T-helper 2 cell treated with Interferon-gamma antibody and Interleukin-4, amounts not matched to agents 5 μg/mL and 100 μg/mL, for 36 hours (primary cell): ENCODE measurements around the gene ALX3.
"Not testable (repeated sequence)": the region's sequence is repeated elsewhere in the genome, so short reads cannot be mapped to it uniquely, and the experiment has no call there.

ENCODE experiments used
- DNase-seq: peaks from one replicate; pipeline ENCODE4 v3.0.0; 2021; ENCODE audit warnings: low spot score
- H3K27ac Mint-ChIP-seq: one replicate; pipeline ENCODE4 v1.8.0; 2021; ENCODE audit warnings: mild to moderate bottlenecking, mixed read lengths
- H3K27me3 Mint-ChIP-seq: one replicate; pipeline ENCODE4 v1.8.0; 2021; ENCODE audit warnings: low read depth, mixed read lengths
- H3K36me3 Mint-ChIP-seq: one replicate; pipeline ENCODE4 v1.8.0; 2021; ENCODE audit warnings: low read depth, mixed read lengths
- H3K4me1 Mint-ChIP-seq: one replicate; pipeline ENCODE4 v1.8.0; 2021; ENCODE audit warnings: low read depth, mixed read lengths
- H3K4me3 Mint-ChIP-seq: one replicate; pipeline ENCODE4 v1.8.0; 2022; ENCODE audit warnings: mild to moderate bottlenecking, moderate library complexity, mixed read lengths
- H3K9me3 Mint-ChIP-seq: one replicate; pipeline ENCODE4 v1.8.0; 2021; ENCODE audit warnings: mixed read lengths

Gene ALX3

DNA sequence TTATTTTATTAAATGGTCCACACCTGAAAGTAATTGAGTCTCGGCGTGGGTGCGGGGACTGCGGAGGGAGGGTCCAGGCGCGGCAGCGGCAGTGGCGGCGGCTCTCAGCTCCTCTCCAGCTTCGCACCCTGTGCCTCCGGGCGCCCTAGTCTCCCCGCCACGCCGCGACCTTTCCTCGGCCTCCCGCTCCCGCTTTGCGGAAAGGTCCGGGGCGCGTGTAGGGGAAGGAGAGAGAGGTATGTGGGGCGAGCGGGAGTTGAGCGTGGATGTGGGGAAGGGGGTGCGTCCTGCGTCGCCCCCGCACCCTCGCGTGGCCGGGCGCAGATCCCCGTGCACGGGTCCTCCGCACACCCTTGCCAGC, 13.4 kb upstream of the ALX3 start:
- no peak overlapping the region for H3K27ac Mint-ChIP-seq
- H3K4me3 Mint-ChIP-seq: peak overlapping the region; percentile 82
- no peak for DNase-seq
- peaks cover 13% of the 10 kb centered on the region for H3K4me1 Mint-ChIP-seq
- no peaks in the 10 kb centered on the region for H3K36me3 Mint-ChIP-seq
- H3K27me3 Mint-ChIP-seq: peaks cover 59% of the 10 kb centered on the region
- H3K9me3 Mint-ChIP-seq: no peaks in the 10 kb centered on the region

GRCh38 chr1:110083061-110083865, 12.8 kb upstream of the ALX3 start:
- H3K27me3 Mint-ChIP-seq: peaks cover 62% of the 10 kb centered on the region

DNA sequence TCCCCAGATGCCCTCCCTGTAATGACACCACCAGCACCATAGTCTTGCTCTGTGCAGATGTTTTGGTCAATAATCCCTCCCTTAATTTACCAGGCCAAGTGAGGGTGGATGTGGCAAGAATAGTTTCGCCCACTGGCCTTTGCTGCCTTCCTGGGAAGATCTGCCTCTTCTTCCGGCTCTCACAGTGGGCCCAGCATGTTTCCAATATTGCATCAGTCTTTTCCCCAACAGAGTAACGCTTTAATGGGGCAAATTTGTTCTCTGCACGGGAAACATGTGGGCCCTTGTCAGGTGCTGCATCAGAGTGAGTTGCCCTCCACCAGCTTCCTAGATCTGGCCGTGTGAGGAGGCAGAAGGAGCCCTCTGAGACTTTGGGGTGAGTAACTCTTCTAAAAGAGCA, 12.0 kb upstream of the ALX3 start:
- H3K27me3 Mint-ChIP-seq: peaks cover 59% of the 10 kb centered on the region
- H3K27ac Mint-ChIP-seq: no peak overlapping the region
- H3K4me1 Mint-ChIP-seq: peaks cover 11% of the 10 kb centered on the region
- H3K36me3 Mint-ChIP-seq: no peaks in the 10 kb centered on the region
- DNase-seq: no peak
- no peak overlapping the region for H3K4me3 Mint-ChIP-seq
- H3K9me3 Mint-ChIP-seq: no peaks in the 10 kb centered on the region

More at GRCh38 chr1:110083061-110083865, 12.8 kb upstream of the ALX3 start:
- H3K9me3 Mint-ChIP-seq: no peaks in the 10 kb centered on the region
- no peaks in the 10 kb centered on the region for H3K36me3 Mint-ChIP-seq
- peak overlapping the region; percentile 37 for H3K27ac Mint-ChIP-seq
- peak overlapping the region; percentile 82 for H3K4me3 Mint-ChIP-seq
- peaks cover 13% of the 10 kb centered on the region for H3K4me1 Mint-ChIP-seq
- no peak for DNase-seq

- Mint-ChIP-seq H3K27me3 (peaks cover 52% of the 10 kb centered on the region), H3K27ac (no peak overlapping the region), H3K9me3 (no peaks in the 10 kb centered on the region), H3K4me3 (no peak overlapping the region), H3K4me1 (peaks cover 11% of the 10 kb centered on the region), H3K36me3 (no peaks in the 10 kb centered on the region)
- no peak for DNase-seq
Observed at GRCh38 chr1:110081061-110081460, 10.6 kb upstream of the ALX3 start.

DNA sequence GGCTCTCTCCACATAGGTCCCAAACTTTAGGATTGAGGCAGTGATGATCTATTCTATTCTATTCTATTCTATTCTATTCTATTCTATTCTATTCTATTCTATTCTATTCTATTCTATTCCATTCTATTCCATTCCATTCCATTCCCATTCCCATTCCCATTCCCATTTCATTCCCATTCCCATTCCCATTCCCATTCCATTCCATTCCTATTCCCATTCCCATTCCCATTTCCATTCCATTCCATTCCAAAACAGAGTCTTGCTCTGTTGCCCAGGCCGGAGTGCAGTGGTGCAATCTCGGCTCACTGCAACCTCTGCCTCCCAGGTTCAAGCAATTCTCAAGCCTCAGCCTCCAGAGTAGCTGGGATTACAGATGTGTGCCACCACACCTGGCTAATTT, 9.5 kb upstream of the ALX3 start:
- Mint-ChIP-seq H3K27me3 (peaks cover 49% of the 10 kb centered on the region), H3K4me1 (peaks cover 11% of the 10 kb centered on the region)
- not testable (repeated sequence) for H3K4me3 Mint-ChIP-seq, DNase-seq, H3K27ac Mint-ChIP-seq, H3K9me3 Mint-ChIP-seq, H3K36me3 Mint-ChIP-seq

- Mint-ChIP-seq H3K4me1 (no peaks in the 10 kb centered on the region), H3K9me3 (no peaks in the 10 kb centered on the region), H3K27me3 (peaks cover 51% of the 10 kb centered on the region), H3K36me3 (no peaks in the 10 kb centered on the region), H3K27ac (no peak overlapping the region), H3K4me3 (no peak overlapping the region)
- no peak for DNase-seq
Observed at GRCh38 chr1:110076789-110077500, 6.5 kb upstream of the ALX3 start.

GRCh38 chr1:110074166-110074565, 3.7 kb upstream of the ALX3 start:
- H3K4me3 Mint-ChIP-seq: no peak overlapping the region
- no peaks in the 10 kb centered on the region for H3K36me3 Mint-ChIP-seq
- no peaks in the 10 kb centered on the region for H3K9me3 Mint-ChIP-seq
- H3K27me3 Mint-ChIP-seq: peaks cover 70% of the 10 kb centered on the region
- H3K4me1 Mint-ChIP-seq: no peaks in the 10 kb centered on the region
- H3K27ac Mint-ChIP-seq: no peak overlapping the region
- no peak for DNase-seq

DNA sequence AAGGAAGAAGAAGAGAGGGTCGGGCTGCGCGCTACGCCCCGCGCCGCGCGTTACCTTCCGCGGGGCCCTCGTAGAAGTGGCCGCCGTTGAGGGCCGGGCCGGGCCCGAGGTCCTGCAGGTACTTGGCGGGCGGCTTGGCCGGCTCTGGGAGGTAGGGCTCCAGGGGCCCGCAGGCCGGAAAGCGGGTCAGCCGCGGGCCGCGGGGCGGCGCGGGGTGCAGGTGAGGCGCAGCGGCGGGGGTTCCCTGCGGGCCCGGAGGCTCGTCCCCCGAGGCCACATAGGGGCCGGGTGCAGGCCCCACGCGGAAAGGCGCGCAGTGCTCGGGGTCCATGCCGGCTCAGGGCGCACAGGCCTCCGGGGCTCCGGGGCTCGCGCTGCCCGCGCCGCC, 196 bp downstream of the ALX3 start:
- DNase-seq: no peak
- H3K27me3 Mint-ChIP-seq: peaks cover 82% of the 10 kb centered on the region
- H3K9me3 Mint-ChIP-seq: no peaks in the 10 kb centered on the region
- no peaks in the 10 kb centered on the region for H3K36me3 Mint-ChIP-seq
- no peak overlapping the region for H3K27ac Mint-ChIP-seq
- peaks cover 7% of the 10 kb centered on the region for H3K4me1 Mint-ChIP-seq
- no peak overlapping the region for H3K4me3 Mint-ChIP-seq

DNA sequence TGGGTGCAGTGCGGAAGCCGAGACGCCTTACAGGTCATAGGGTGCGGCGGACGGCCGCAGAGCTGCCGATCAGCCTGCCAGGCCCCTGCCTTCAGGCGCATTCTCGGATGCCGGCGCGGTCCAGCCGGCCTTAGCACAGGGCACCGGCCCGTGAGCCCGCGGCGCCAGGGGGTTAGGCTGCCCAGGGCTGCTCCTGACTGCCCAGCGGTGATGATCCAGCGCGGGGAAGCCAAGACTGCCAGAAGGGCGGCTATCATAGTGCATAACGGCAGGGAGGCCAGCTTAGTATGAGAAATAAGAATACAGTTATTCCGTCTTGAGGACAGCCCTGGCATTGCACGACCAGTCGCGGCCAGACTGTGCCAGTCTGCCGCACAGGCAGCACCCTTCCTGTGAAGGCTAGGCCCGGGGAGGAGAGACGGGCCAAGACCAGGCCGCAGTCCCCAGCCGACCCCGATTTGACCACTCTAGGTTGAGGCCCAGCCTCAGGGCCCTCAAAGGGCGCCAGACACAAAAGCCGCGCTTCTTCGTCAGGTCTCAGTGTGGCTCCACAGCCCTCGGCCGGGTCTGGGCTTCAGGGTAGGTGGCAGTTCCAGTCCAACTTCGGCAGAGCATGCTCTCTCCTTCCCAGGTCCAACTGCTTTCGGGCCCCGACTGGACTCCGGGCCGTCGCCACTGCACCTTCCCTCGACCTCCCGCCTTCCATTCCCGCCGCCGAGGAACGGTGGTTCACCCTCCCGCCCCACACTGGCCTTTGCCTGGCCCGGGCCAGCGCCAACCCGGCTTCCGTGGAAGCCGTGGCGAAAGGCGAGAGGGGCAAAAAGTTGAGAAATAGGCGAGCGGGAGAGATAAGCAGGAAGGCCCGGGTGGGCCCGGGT, 829 bp downstream of the ALX3 start:
- peaks cover 78% of the 10 kb centered on the region for H3K27me3 Mint-ChIP-seq
- no peak overlapping the region for H3K4me3 Mint-ChIP-seq
- no peak overlapping the region for H3K27ac Mint-ChIP-seq
- H3K9me3 Mint-ChIP-seq: no peaks in the 10 kb centered on the region
- H3K4me1 Mint-ChIP-seq: peaks cover 7% of the 10 kb centered on the region
- no peak for DNase-seq
- H3K36me3 Mint-ChIP-seq: no peaks in the 10 kb centered on the region

DNA sequence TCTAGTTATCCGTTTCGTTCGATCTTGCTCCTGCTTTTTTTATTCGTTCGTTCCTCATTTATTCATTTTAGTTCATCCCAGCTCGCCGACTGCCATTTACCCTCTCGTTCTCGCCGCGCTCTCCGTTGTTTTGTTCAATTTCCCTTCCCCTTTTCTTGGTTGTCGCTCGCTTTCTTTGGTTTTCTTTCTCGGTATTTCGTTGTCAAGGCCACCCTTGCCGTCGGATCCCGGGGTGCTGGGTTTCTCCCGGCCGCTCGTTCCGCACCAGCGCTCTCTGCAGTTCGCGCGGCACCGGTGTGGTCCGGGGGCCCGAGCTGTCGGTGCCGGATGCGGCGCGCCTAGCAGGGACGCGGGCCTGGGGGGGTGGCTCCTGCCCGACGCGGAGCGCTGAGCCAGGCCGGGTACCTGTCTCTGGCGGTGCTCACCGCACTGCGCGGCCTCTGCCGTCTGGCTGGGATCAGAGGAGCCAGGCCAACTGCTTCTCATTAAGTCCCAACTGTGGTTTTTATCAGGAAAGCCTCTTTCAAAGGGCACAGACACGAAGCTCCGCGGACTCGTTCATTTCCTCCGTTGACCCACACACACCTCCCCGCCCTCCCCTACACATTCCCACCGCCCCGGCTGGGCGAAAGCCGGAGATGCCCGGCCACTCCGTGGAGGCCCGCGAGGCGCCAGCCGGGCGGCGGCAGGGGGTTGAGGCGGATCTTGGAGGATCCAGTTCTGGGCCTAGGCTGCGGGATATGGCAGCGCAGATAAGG, 1.6 kb downstream of the ALX3 start:
- no peaks in the 10 kb centered on the region for H3K9me3 Mint-ChIP-seq
- H3K27ac Mint-ChIP-seq: peak overlapping the region; percentile 70

GRCh38 chr1:110067893-110068645, 2.4 kb downstream of the ALX3 start:
- H3K27ac Mint-ChIP-seq: peak overlapping the region; percentile 70
- no peak for DNase-seq
- H3K4me3 Mint-ChIP-seq: peak overlapping the region; percentile 40
- H3K9me3 Mint-ChIP-seq: no peaks in the 10 kb centered on the region
- peaks cover 63% of the 10 kb centered on the region for H3K27me3 Mint-ChIP-seq
- no peaks in the 10 kb centered on the region for H3K36me3 Mint-ChIP-seq
- peaks cover 7% of the 10 kb centered on the region for H3K4me1 Mint-ChIP-seq

More for the DNA sequence above, 1.6 kb downstream of the ALX3 start:
- Mint-ChIP-seq H3K4me3 (peak overlapping the region; percentile 40), H3K27me3 (peaks cover 70% of the 10 kb centered on the region), H3K4me1 (peaks cover 7% of the 10 kb centered on the region), H3K36me3 (no peaks in the 10 kb centered on the region)
- DNase-seq: no peak

DNA sequence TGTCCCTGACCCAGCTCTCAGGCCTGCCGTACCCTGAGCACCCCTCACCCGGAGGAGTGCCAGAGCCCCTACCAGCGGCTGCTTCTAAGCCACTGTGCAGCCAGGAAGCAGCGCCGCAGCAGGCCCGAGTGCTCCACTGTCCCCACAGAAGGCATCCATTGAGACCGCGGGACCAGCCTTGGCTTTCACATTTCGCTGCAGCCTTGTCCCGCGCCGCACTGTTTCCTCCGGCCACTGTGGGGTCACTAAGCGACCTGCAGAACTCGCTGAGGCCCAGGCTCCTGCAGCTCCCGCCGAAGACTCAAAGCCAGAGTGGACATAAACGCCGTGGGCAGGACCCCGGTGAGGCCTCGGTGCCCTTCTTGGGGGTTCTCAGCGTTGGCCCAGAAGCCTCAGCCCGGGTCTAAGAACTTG, 3.0 kb downstream of the ALX3 start:
- H3K9me3 Mint-ChIP-seq: no peaks in the 10 kb centered on the region
- peaks cover 7% of the 10 kb centered on the region for H3K4me1 Mint-ChIP-seq
- DNase-seq: no peak
- no peak overlapping the region for H3K27ac Mint-ChIP-seq
- H3K36me3 Mint-ChIP-seq: no peaks in the 10 kb centered on the region
- peaks cover 58% of the 10 kb centered on the region for H3K27me3 Mint-ChIP-seq
- no peak overlapping the region for H3K4me3 Mint-ChIP-seq

GRCh38 chr1:110065841-110066240, 4.6 kb downstream of the ALX3 start:
- Mint-ChIP-seq H3K36me3 (no peaks in the 10 kb centered on the region), H3K27me3 (peaks cover 42% of the 10 kb centered on the region), H3K4me1 (peaks cover 7% of the 10 kb centered on the region), H3K9me3 (no peaks in the 10 kb centered on the region), H3K27ac (no peak overlapping the region), H3K4me3 (no peak overlapping the region)
- no peak for DNase-seq
